HEK293T (cell line): ENCODE measurements around the gene OR5B12.

Experiments used
- ARNT ChIP-seq: fragments of 450-650 bp; IDR thresholded peaks from 2 replicates; pipeline ENCODE4 v1.6.1; 2017; ENCODE audit warnings: mild to moderate bottlenecking
- BHLHE40 ChIP-seq: fragments of 450-650 bp; IDR thresholded peaks from 2 replicates; pipeline ENCODE4 v1.6.1; 2016; ENCODE audit warnings: mild to moderate bottlenecking, moderate library complexity, borderline replicate concordance
- CTBP1 ChIP-seq: fragments of 450-650 bp; IDR thresholded peaks from 2 replicates; pipeline ENCODE4 v1.6.1; 2016; ENCODE audit warnings: borderline replicate concordance
- ELF4 ChIP-seq: fragments of 450-650 bp; IDR thresholded peaks from 2 replicates; pipeline ENCODE4 v1.6.1; 2017; ENCODE audit warnings: antibody characterized with exemption
- FOXA1 ChIP-seq: fragments of 450-650 bp; IDR thresholded peaks from 2 replicates; pipeline ENCODE4 v1.6.1; 2016; ENCODE audit warnings: mild to moderate bottlenecking
- FOXK2 ChIP-seq: fragments of 450-650 bp; IDR thresholded peaks from 2 replicates; pipeline ENCODE4 v1.6.1; 2016; ENCODE audit warnings: mild to moderate bottlenecking
- FOXM1 ChIP-seq: fragments of 450-650 bp; IDR thresholded peaks from 2 replicates; pipeline ENCODE4 v1.6.1; 2017; ENCODE audit warnings: mild to moderate bottlenecking, borderline replicate concordance
- HDGF ChIP-seq: fragments of 450-650 bp; IDR thresholded peaks from 2 replicates; pipeline ENCODE4 v1.6.1; 2017; ENCODE audit warnings: antibody characterized with exemption, borderline replicate concordance
- L3MBTL2 ChIP-seq: fragments of 450-650 bp; conservative IDR thresholded peaks from 2 replicates; pipeline ENCODE4 v1.6.1; 2016; ENCODE audit warnings: mild to moderate bottlenecking
- LEF1 ChIP-seq: fragments of 450-650 bp; IDR thresholded peaks from 2 replicates; pipeline ENCODE4 v1.6.1; 2017; ENCODE audit warnings: mild to moderate bottlenecking, borderline replicate concordance
- NFRKB ChIP-seq: fragments of 450-650 bp; IDR thresholded peaks from 2 replicates; pipeline ENCODE4 v1.6.1; 2016; ENCODE audit warnings: mild to moderate bottlenecking, moderate library complexity
- SP1 ChIP-seq: fragments of 450-650 bp; IDR thresholded peaks from 2 replicates; pipeline ENCODE4 v1.6.1; 2017
- SUZ12 ChIP-seq: fragments of 450-650 bp; IDR thresholded peaks from 2 replicates; pipeline ENCODE4 v1.6.1; 2016; ENCODE audit warnings: mild to moderate bottlenecking
- TARDBP ChIP-seq: fragments of 450-650 bp; IDR thresholded peaks from 2 replicates; pipeline ENCODE4 v1.6.1; 2016

- TF ChIP-seq TARDBP (no peak), FOXM1 (no peak), SP1 (no peak), BHLHE40 (no peak), NFRKB (no peak), ARNT (no peak), FOXA1 (no peak), FOXK2 (no peak), LEF1 (no peak), CTBP1 (no peak), ELF4 (no peak), HDGF (no peak), SUZ12 (no peak), L3MBTL2 (no peak)
Measured at GRCh38 chr11:58444300-58444699, 2.3 kb upstream of the OR5B12 start.
